Loucy (cell line): ENCODE measurements around the gene OTP.

ENCODE experiments used
- H2AFZ ChIP-seq: fragments of 200-600 bp; sonication (generic); 2 replicates; pipeline ENCODE4 v1.6.0; 2016; ENCODE audit warnings: antibody characterized with exemption, mild to moderate bottlenecking, low read length, moderate library complexity
- H3F3A ChIP-seq: fragments of 200-600 bp; 2 replicates; pipeline ENCODE4 v1.6.0; 2016; ENCODE audit warnings: antibody characterized with exemption, low read depth, mild to moderate bottlenecking
- H3K27me3 ChIP-seq: fragments of 200-600 bp; sonication (generic); 2 replicates; pipeline ENCODE4 v1.6.1; 2014; ENCODE audit warnings: low read length, mild to moderate bottlenecking; ENCODE audit not compliant: insufficient read depth, poor library complexity, severe bottlenecking
- H3K36me3 ChIP-seq: fragments of 200-600 bp; sonication (generic); 2 replicates; pipeline ENCODE4 v1.6.1; 2016; ENCODE audit warnings: low read length; ENCODE audit not compliant: insufficient read depth
- H3K4me1 ChIP-seq: fragments of 200-600 bp; sonication (generic); 2 replicates; pipeline ENCODE4 v1.5.1; 2014; ENCODE audit warnings: low read length, mild to moderate bottlenecking; ENCODE audit not compliant: insufficient read depth, poor library complexity, severe bottlenecking
- H3K4me2 ChIP-seq: fragments of 200-600 bp; sonication (generic); 2 replicates; pipeline ENCODE4 v1.6.0; 2014; ENCODE audit warnings: antibody characterized with exemption, low read length, low read depth, mild to moderate bottlenecking; ENCODE audit not compliant: poor library complexity, severe bottlenecking
- H3K4me3 ChIP-seq: fragments of 200-600 bp; sonication (generic); 2 replicates; pipeline ENCODE4 v1.5.1; 2014; ENCODE audit warnings: low read length, mild to moderate bottlenecking, mixed read lengths; ENCODE audit not compliant: poor library complexity, severe bottlenecking
- H3K79me2 ChIP-seq: fragments of 200-600 bp; sonication (generic); 2 replicates; pipeline ENCODE4 v1.6.1; 2014; ENCODE audit warnings: low read length; ENCODE audit not compliant: insufficient read depth
- H3K9ac ChIP-seq: fragments of 200-600 bp; sonication (generic); 2 replicates; pipeline ENCODE4 v1.6.0; 2014; ENCODE audit warnings: mild to moderate bottlenecking, low read depth, low read length, moderate library complexity; ENCODE audit not compliant: poor library complexity, severe bottlenecking
- H3K9me2 ChIP-seq: fragments of 200-600 bp; sonication (generic); replicated peaks from 2 replicates; pipeline ENCODE4 v1.6.1; 2016; ENCODE audit warnings: low read depth, low read length, mixed read lengths
- H3K9me3 ChIP-seq: fragments of 200-600 bp; sonication (generic); 2 replicates; pipeline ENCODE4 v1.6.1; 2014; ENCODE audit warnings: mild to moderate bottlenecking, antibody characterized with exemption, low read length, low read depth; ENCODE audit not compliant: insufficient read depth
- H4K20me1 ChIP-seq: fragments of 200-600 bp; sonication (generic); 2 replicates; pipeline ENCODE4 v1.6.0; 2014; ENCODE audit warnings: antibody characterized with exemption, low read length, mild to moderate bottlenecking; ENCODE audit not compliant: insufficient read depth, poor library complexity, severe bottlenecking
- CTCF ChIP-seq: fragments of 200-600 bp; sonication (generic); conservative IDR thresholded peaks from 2 replicates; pipeline ENCODE4 v1.5.1; 2014; ENCODE audit warnings: mild to moderate bottlenecking, antibody characterized with exemption, low read length
- EZH2phosphoT487 ChIP-seq: fragments of 200-600 bp; IDR thresholded peaks from 2 replicates; pipeline ENCODE4 v1.6.1; 2018; ENCODE audit warnings: antibody characterized with exemption, mild to moderate bottlenecking, moderate library complexity, borderline replicate concordance

The OTP gene

GRCh38 chr5:77637998-77638762, at the start of gene OTP:
OTP (minus strand) TSS chr5:77638713; CDS start chr5:77638549, 164 bp downstream.
- no peaks in the 10 kb centered on the region for H3K27me3 ChIP-seq
- H3K79me2 ChIP-seq = no peaks in the 10 kb centered on the region
- no peaks in the 10 kb centered on the region for H3K9me3 ChIP-seq
- TF ChIP-seq CTCF = no peak
- TF ChIP-seq EZH2phosphoT487 = no peak
- H3K9me2 ChIP-seq = no peaks in the 10 kb centered on the region
- no peak within 1 kb of the TSS for H3K9ac ChIP-seq
- no peaks in the 10 kb centered on the region for H3F3A ChIP-seq
- H4K20me1 ChIP-seq = no peaks in the 10 kb centered on the region
- H3K4me1 ChIP-seq = no peaks in the 10 kb centered on the region
- no peak within 1 kb of the TSS for H3K4me2 ChIP-seq
- no peaks in the 10 kb centered on the region for H3K36me3 ChIP-seq
- H3K4me3 ChIP-seq = no peak within 1 kb of the TSS
- no peak within 1 kb of the TSS for H2AFZ ChIP-seq

GRCh38 chr5:77683171-77683732, 44.7 kb upstream of the OTP start:
- Histone ChIP-seq H3K27me3 (no peaks in the 10 kb centered on the region), H3K79me2 (no peaks in the 10 kb centered on the region)

GRCh38 chr5:77670526-77670925, 32.0 kb upstream of the OTP start:
- Histone ChIP-seq H3K79me2 (no peaks in the 10 kb centered on the region), H2AFZ (no peak overlapping the region), H4K20me1 (no peaks in the 10 kb centered on the region), H3K36me3 (no peaks in the 10 kb centered on the region), H3K9me3 (peaks cover 4% of the 10 kb centered on the region; the same call in 1 of the 2 replicates), H3F3A (no peaks in the 10 kb centered on the region), H3K4me2 (no peak overlapping the region), H3K9me2 (no peaks in the 10 kb centered on the region), H3K9ac (no peak overlapping the region), H3K4me1 (no peaks in the 10 kb centered on the region), H3K27me3 (no peaks in the 10 kb centered on the region), H3K4me3 (no peak overlapping the region)
- TF ChIP-seq CTCF (no peak), EZH2phosphoT487 (no peak)

More at GRCh38 chr5:77683171-77683732, 44.7 kb upstream of the OTP start:
- H3K4me2 ChIP-seq = no peak overlapping the region
- H3K9me3 ChIP-seq = no peaks in the 10 kb centered on the region
- H4K20me1 ChIP-seq = no peaks in the 10 kb centered on the region
- H3K9ac ChIP-seq = no peak overlapping the region
- no peaks in the 10 kb centered on the region for H3K4me1 ChIP-seq
- H3F3A ChIP-seq = no peaks in the 10 kb centered on the region
- TF ChIP-seq CTCF (no peak), EZH2phosphoT487 (no peak)
- no peaks in the 10 kb centered on the region for H3K9me2 ChIP-seq
- H3K36me3 ChIP-seq = peaks cover 7% of the 10 kb centered on the region; the same call in 1 of the 2 replicates
- H2AFZ ChIP-seq = no peak overlapping the region
- H3K4me3 ChIP-seq = no peak overlapping the region
